HEK293 (cell line): ENCODE data around the gene LRCH4.

Experiments used
- HOXA7 ChIP-seq: sonication (generic); formaldehyde crosslinking; IDR thresholded peaks from 2 replicates; pipeline ENCODE4 v1.8.1; 2022; ENCODE audit warnings: missing genetic modification reagents, borderline replicate concordance
- MEIS1 ChIP-seq: sonication (generic); formaldehyde crosslinking; IDR thresholded peaks from 2 replicates; pipeline ENCODE4 v1.8.1; 2022; ENCODE audit warnings: missing genetic modification reagents, mild to moderate bottlenecking, borderline replicate concordance
- OVOL3 ChIP-seq: fragments of 450-650 bp; formaldehyde crosslinking; IDR thresholded peaks from 2 replicates; pipeline ENCODE4 v1.5.1; 2016; ENCODE audit warnings: missing biosample characterization, missing genetic modification characterization
- PRDM1 ChIP-seq: fragments of 450-650 bp; formaldehyde crosslinking; IDR thresholded peaks from 2 replicates; pipeline ENCODE4; 2016; ENCODE audit warnings: missing biosample characterization, missing genetic modification characterization
- SALL2 ChIP-seq: fragments of 450-650 bp; formaldehyde crosslinking; IDR thresholded peaks from 2 replicates; pipeline ENCODE4 v1.5.0; 2017; ENCODE audit warnings: missing biosample characterization, mild to moderate bottlenecking, missing genetic modification characterization, borderline replicate concordance
- SP7 ChIP-seq: fragments of 450-650 bp; formaldehyde crosslinking; IDR thresholded peaks from 2 replicates; pipeline ENCODE4 v1.5.1; 2016; ENCODE audit warnings: missing biosample characterization, missing genetic modification characterization
- TSHZ1 ChIP-seq: fragments of 450-650 bp; formaldehyde crosslinking; IDR thresholded peaks from 2 replicates; pipeline ENCODE4 v1.5.1; 2016; ENCODE audit warnings: missing biosample characterization, missing genetic modification characterization, borderline replicate concordance
- ZBTB10 ChIP-seq: fragments of 450-650 bp; formaldehyde crosslinking; IDR thresholded peaks from 2 replicates; pipeline ENCODE4 v1.5.1; 2016; ENCODE audit warnings: missing biosample characterization, missing genetic modification characterization
- ZBTB20 ChIP-seq: fragments of 450-650 bp; formaldehyde crosslinking; IDR thresholded peaks from 2 replicates; pipeline ENCODE4 v1.5.1; 2016; ENCODE audit warnings: missing biosample characterization, missing genetic modification characterization
- ZFP41 ChIP-seq: fragments of 450-650 bp; formaldehyde crosslinking; IDR thresholded peaks from 2 replicates; pipeline ENCODE4 v1.5.1; 2016; ENCODE audit warnings: missing biosample characterization, missing genetic modification characterization, borderline replicate concordance
- ZFP69B ChIP-seq: fragments of 450-650 bp; formaldehyde crosslinking; IDR thresholded peaks from 2 replicates; pipeline ENCODE4 v1.5.1; 2016; ENCODE audit warnings: missing biosample characterization, missing genetic modification characterization
- ZNF155 ChIP-seq: fragments of 450-650 bp; formaldehyde crosslinking; IDR thresholded peaks from 2 replicates; pipeline ENCODE4 v1.5.1; 2016; ENCODE audit warnings: missing biosample characterization, missing genetic modification characterization
- ZNF341 ChIP-seq: fragments of 450-650 bp; formaldehyde crosslinking; IDR thresholded peaks from 2 replicates; pipeline ENCODE4; 2016; ENCODE audit warnings: low read depth, missing biosample characterization, missing genetic modification characterization
- ZNF501 ChIP-seq: fragments of 450-650 bp; formaldehyde crosslinking; IDR thresholded peaks from 2 replicates; pipeline ENCODE4 v1.5.1; 2016; ENCODE audit warnings: missing biosample characterization, missing genetic modification characterization
- ZNF549 ChIP-seq: fragments of 450-650 bp; IDR thresholded peaks from 2 replicates; pipeline ENCODE4 v1.5.1; 2018; ENCODE audit warnings: missing biosample characterization, missing genetic modification characterization, mild to moderate bottlenecking, inconsistent platforms, moderate library complexity
- ZNF558 ChIP-seq: fragments of 450-650 bp; formaldehyde crosslinking; IDR thresholded peaks from 2 replicates; pipeline ENCODE4 v1.5.1; 2016; ENCODE audit warnings: missing biosample characterization, missing genetic modification characterization
- ZNF777 ChIP-seq: fragments of 450-650 bp; formaldehyde crosslinking; IDR thresholded peaks from 2 replicates; pipeline ENCODE4 v1.5.1; 2017; ENCODE audit warnings: missing biosample characterization, missing genetic modification characterization, borderline replicate concordance
- ZNF830 ChIP-seq: fragments of 450-650 bp; IDR thresholded peaks from 2 replicates; pipeline ENCODE4 v1.5.0; 2018; ENCODE audit warnings: missing biosample characterization, missing genetic modification characterization, low read depth, mild to moderate bottlenecking, moderate library complexity
- ZSCAN18 ChIP-seq: fragments of 450-650 bp; formaldehyde crosslinking; IDR thresholded peaks from 2 replicates; pipeline ENCODE4 v1.5.1; 2016; ENCODE audit warnings: missing biosample characterization, missing genetic modification characterization
- TF ChIP-seq, protein P1 (sequence below): fragments of 450-650 bp; formaldehyde crosslinking; conservative IDR thresholded peaks from 2 replicates; pipeline ENCODE4 v1.5.1; 2016; ENCODE audit warnings: low read depth, missing biosample characterization, missing genetic modification characterization
- TF ChIP-seq, protein P2 (sequence below): fragments of 450-650 bp; formaldehyde crosslinking; IDR thresholded peaks from 2 replicates; pipeline ENCODE4 v1.5.1; 2016; ENCODE audit warnings: missing biosample characterization, missing genetic modification characterization
- TF ChIP-seq, protein P3 (sequence below): fragments of 450-650 bp; formaldehyde crosslinking; IDR thresholded peaks from 2 replicates; pipeline ENCODE4 v1.5.1; 2016; ENCODE audit warnings: missing biosample characterization, missing genetic modification characterization

Gene LRCH4

DNA sequence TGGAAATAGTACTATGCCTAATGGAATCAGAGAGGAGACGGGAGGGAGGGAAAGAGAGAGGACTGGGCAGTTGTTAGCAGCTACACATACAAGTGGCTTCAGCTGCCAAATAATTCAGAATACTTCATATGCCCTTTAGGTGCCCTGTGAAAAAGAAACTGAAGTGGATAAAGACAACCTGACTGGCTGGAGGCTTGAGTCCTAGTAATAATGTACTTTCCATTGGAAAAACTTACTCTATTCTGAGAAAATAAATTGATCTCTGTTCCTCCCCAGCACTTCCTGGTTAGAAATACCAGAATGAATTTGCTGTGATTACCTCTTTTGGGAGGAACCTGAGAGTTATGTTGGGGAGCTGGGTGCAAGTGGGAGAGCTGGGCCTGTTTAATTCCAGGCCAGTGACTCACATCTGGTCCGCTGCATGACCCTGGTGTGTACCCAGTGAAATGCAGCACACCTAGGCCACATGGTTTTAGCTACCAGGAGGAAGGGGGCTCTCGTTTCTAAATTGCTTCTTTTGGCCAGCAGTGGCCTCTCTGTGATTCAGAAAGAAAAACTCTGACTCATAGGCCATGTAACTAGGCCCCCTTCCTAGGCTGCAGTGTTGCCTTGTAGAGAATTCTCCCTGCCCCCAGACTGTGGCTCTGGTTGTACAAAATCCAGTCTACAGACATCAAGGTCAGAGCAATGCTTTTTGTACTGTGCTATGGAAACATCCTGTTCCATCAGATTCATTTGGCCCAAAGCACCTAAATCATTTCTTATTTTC is 40.4 kb downstream of the LRCH4 start (continued):
- no peak for TF ChIP-seq OVOL3 (tag by site-specific recombination)
- 0 out of 2 replicates have a peak, but pooled peaks have one; percentile 31 for TF ChIP-seq SP7 (tag by site-specific recombination)
- no peak for TF ChIP-seq ZNF558
- TF ChIP-seq ZNF549 (tag by site-specific recombination) = no peak
- TF ChIP-seq ZNF341 (tag by site-specific recombination) = no peak
- peak; percentile 66 for TF ChIP-seq PRDM1 (tag by site-specific recombination)
- TF ChIP-seq ZNF501 = no peak
- no peak for TF ChIP-seq ZNF155
- TF ChIP-seq, protein P1, sequence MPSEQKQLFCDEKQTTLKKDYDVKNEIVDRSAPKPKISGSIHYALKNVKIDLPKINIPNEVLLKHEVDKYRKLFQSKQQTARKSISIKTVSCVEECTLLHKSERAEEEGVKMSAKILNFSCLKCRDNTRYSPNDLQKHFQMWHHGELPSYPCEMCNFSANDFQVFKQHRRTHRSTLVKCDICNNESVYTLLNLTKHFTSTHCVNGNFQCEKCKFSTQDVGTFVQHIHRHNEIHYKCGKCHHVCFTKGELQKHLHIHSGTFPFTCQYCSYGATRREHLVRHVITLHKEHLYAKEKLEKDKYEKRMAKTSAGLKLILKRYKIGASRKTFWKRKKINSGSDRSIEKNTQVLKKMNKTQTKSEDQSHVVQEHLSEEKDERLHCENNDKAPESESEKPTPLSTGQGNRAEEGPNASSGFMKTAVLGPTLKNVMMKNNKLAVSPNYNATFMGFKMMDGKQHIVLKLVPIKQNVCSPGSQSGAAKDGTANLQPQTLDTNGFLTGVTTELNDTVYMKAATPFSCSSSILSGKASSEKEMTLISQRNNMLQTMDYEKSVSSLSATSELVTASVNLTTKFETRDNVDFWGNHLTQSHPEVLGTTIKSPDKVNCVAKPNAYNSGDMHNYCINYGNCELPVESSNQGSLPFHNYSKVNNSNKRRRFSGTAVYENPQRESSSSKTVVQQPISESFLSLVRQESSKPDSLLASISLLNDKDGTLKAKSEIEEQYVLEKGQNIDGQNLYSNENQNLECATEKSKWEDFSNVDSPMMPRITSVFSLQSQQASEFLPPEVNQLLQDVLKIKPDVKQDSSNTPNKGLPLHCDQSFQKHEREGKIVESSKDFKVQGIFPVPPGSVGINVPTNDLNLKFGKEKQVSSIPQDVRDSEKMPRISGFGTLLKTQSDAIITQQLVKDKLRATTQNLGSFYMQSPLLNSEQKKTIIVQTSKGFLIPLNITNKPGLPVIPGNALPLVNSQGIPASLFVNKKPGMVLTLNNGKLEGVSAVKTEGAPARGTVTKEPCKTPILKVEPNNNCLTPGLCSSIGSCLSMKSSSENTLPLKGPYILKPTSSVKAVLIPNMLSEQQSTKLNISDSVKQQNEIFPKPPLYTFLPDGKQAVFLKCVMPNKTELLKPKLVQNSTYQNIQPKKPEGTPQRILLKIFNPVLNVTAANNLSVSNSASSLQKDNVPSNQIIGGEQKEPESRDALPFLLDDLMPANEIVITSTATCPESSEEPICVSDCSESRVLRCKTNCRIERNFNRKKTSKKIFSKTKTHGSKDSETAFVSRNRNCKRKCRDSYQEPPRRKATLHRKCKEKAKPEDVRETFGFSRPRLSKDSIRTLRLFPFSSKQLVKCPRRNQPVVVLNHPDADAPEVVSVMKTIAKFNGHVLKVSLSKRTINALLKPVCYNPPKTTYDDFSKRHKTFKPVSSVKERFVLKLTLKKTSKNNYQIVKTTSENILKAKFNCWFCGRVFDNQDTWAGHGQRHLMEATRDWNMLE (tag by site-specific recombination) = no peak
- no peak for TF ChIP-seq ZFP69B
- TF ChIP-seq TSHZ1 (tag by site-specific recombination) = no peak
- TF ChIP-seq, protein P2, sequence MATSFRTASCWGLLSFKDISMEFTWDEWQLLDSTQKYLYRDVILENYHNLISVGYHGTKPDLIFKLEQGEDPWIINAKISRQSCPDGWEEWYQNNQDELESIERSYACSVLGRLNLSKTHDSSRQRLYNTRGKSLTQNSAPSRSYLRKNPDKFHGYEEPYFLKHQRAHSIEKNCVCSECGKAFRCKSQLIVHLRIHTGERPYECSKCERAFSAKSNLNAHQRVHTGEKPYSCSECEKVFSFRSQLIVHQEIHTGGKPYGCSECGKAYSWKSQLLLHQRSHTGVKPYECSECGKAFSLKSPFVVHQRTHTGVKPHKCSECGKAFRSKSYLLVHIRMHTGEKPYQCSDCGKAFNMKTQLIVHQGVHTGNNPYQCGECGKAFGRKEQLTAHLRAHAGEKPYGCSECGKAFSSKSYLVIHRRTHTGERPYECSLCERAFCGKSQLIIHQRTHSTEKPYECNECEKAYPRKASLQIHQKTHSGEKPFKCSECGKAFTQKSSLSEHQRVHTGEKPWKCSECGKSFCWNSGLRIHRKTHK (tag by site-specific recombination) = no peak
- TF ChIP-seq ZNF777 (tag by site-specific recombination) = no peak
- peak; percentile 49; the same call in 1 of the 2 replicates for TF ChIP-seq ZBTB20 (tag by site-specific recombination)
- TF ChIP-seq ZFP41 (tag by site-specific recombination) = no peak
- no peak for TF ChIP-seq ZBTB10 (tag by site-specific recombination)
- no peak for TF ChIP-seq ZSCAN18 (tag by site-specific recombination)
- TF ChIP-seq HOXA7 = no peak
- TF ChIP-seq MEIS1 (CRISPR knock-in tag) = no peak
- no peak for TF ChIP-seq ZNF830
- no peak for TF ChIP-seq SALL2
- TF ChIP-seq, protein P3, sequence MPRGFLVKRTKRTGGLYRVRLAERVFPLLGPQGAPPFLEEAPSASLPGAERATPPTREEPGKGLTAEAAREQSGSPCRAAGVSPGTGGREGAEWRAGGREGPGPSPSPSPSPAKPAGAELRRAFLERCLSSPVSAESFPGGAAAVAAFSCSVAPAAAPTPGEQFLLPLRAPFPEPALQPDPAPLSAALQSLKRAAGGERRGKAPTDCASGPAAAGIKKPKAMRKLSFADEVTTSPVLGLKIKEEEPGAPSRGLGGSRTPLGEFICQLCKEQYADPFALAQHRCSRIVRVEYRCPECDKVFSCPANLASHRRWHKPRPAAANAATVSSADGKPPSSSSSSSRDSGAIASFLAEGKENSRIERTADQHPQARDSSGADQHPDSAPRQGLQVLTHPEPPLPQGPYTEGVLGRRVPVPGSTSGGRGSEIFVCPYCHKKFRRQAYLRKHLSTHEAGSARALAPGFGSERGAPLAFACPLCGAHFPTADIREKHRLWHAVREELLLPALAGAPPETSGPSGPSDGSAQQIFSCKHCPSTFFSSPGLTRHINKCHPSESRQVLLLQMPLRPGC (tag by site-specific recombination) = no peak
